Measurements from ENCODE around the gene C3orf70. TPM values are rescaled to one million over a fixed set of nuclear protein-coding genes. Genes with fewer than 3 reads are reported as not detected.

C3orf70 gene
- total RNA-seq (1 to 10 TPM; 2.2 to 3.8 TPM), polyA plus RNA-seq (ENCODE audit: insufficient read length in 6 of 6) (1 to 10 TPM; 4.2 to 6.3 (median 5.3) TPM)
- long read RNA-seq, donor 1, full-length matches to known transcripts: 2 of 2 reads
- long read RNA-seq, donor 1, partial matches to known transcripts: 0 of 2 reads
- long read RNA-seq, donor 1, other reads (novel, unspliced or antisense): 0 of 2 reads
- long read RNA-seq, donor 2, full-length matches to known transcripts: 3 of 3 reads
- long read RNA-seq, donor 2, partial matches to known transcripts: 0 of 3 reads
- long read RNA-seq, donor 2, other reads (novel, unspliced or antisense): 0 of 3 reads
- long read RNA-seq, donor 3: 0 reads
- long read RNA-seq, donor 4, full-length matches to known transcripts: 1 of 1 reads
- long read RNA-seq, donor 4, partial matches to known transcripts: 0 of 1 reads
- long read RNA-seq, donor 4, other reads (novel, unspliced or antisense): 0 of 1 reads
- long read RNA-seq, donor 5, full-length matches to known transcripts: 2 of 2 reads
- long read RNA-seq, donor 5, partial matches to known transcripts: 0 of 2 reads
- long read RNA-seq, donor 5, other reads (novel, unspliced or antisense): 0 of 2 reads
- long read RNA-seq, donor 6, full-length matches to known transcripts: 1 of 1 reads
- long read RNA-seq, donor 6, partial matches to known transcripts: 0 of 1 reads
- long read RNA-seq, donor 6, other reads (novel, unspliced or antisense): 0 of 1 reads
- long read RNA-seq, donor 7, full-length matches to known transcripts: 1 of 1 reads
- long read RNA-seq, donor 7, partial matches to known transcripts: 0 of 1 reads
- long read RNA-seq, donor 7, other reads (novel, unspliced or antisense): 0 of 1 reads
- long read RNA-seq, donor 8, full-length matches to known transcripts: 1 of 1 reads
- long read RNA-seq, donor 8, partial matches to known transcripts: 0 of 1 reads
- long read RNA-seq, donor 8, other reads (novel, unspliced or antisense): 0 of 1 reads
- long read RNA-seq, donor 9: 0 reads
- long read RNA-seq, donor 10, full-length matches to known transcripts: 1 of 1 reads
- long read RNA-seq, donor 10, partial matches to known transcripts: 0 of 1 reads
- long read RNA-seq, donor 10, other reads (novel, unspliced or antisense): 0 of 1 reads
- long read RNA-seq, donor 11, full-length matches to known transcripts: 21 of 30 reads
- long read RNA-seq, donor 11, partial matches to known transcripts: 9 of 30 reads
- long read RNA-seq, donor 11, other reads (novel, unspliced or antisense): 0 of 30 reads
- long read RNA-seq, donor 12: 0 reads

GRCh38 chr3:185152410-185153170, at the start of gene C3orf70:
C3orf70 (minus strand) TSS chr3:185153060; CDS start chr3:185152823, 237 bp downstream.
- Histone ChIP-seq H3K4me3 (peak within 1 kb of the TSS; percentile 45 to 56), H3K27me3 (peaks cover 37 to 94% of the 10 kb centered on the region in 2 donors), H3K4me1 (peaks cover 4 to 18% of the 10 kb centered on the region in 2 donors), H3K9me3 (no peaks in the 10 kb centered on the region), H3K36me3 (no peaks in the 10 kb centered on the region), H3K27ac (peak within 1 kb of the TSS; percentile 26 to 81)
- TF ChIP-seq CTCF (IDR thresholded peaks at IDR 0.05): no peak
- intact Hi-C loops (cut with DNase I): no loop called here
- peak; percentile 84 for ATAC-seq
- DNase-seq: peak in 3 of 4 donors; percentile 64 to 87 (median 79)

- Histone ChIP-seq H3K27me3 (no peaks in the 10 kb centered on the region), H3K36me3 (peaks cover 0 to 16% of the 10 kb centered on the region in 2 donors), H3K27ac (no peak overlapping the region), H3K4me3 (no peak overlapping the region), H3K4me1 (no peaks in the 10 kb centered on the region), H3K9me3 (no peaks in the 10 kb centered on the region)
- intact Hi-C loops (cut with DNase I): no loop called here
- ATAC-seq: no peak
- no peak for DNase-seq
- TF ChIP-seq CTCF (IDR thresholded peaks at IDR 0.05): no peak
Observed at GRCh38 chr3:185200639-185201038, 47.8 kb upstream of the C3orf70 start.

- Histone ChIP-seq H3K9me3 (peaks cover 0 to 2% of the 10 kb centered on the region in 2 donors), H3K27me3 (no peaks in the 10 kb centered on the region), H3K4me1 (no peaks in the 10 kb centered on the region), H3K36me3 (peaks cover 0 to 16% of the 10 kb centered on the region in 2 donors), H3K4me3 (no peak overlapping the region), H3K27ac (no peak overlapping the region)
- ATAC-seq (no peak), DNase-seq (no peak)
- no peak for TF ChIP-seq CTCF (IDR thresholded peaks at IDR 0.05)
- intact Hi-C loops (cut with DNase I): no loop called here
Observed at GRCh38 chr3:185199671-185200070, 46.8 kb upstream of the C3orf70 start.

- Histone ChIP-seq H3K9me3 (peaks cover 0 to 2% of the 10 kb centered on the region in 2 donors), H3K4me3 (no peak overlapping the region), H3K27me3 (no peaks in the 10 kb centered on the region), H3K4me1 (no peaks in the 10 kb centered on the region), H3K27ac (no peak overlapping the region), H3K36me3 (peaks cover 0 to 12% of the 10 kb centered on the region in 2 donors)
- DNase-seq (no peak), ATAC-seq (no peak)
- intact Hi-C loops (cut with DNase I): no loop called here
- TF ChIP-seq CTCF (IDR thresholded peaks at IDR 0.05): no peak
Observed at GRCh38 chr3:185199206-185199605, 46.3 kb upstream of the C3orf70 start.

All from left lung (tissue), 14 donors.